Keratinocyte (primary cell): ENCODE data around the gene CSK. TPM values are rescaled to one million over a fixed set of nuclear protein-coding genes. Genes with fewer than 3 reads are reported as not detected.

Experiments
- DNase-seq: peaks from one replicate; pipeline ENCODE4 v3.0.0-alpha.2; 2011; ENCODE audit warnings: low read depth, missing footprints, low spot score
- FAIRE-seq: peaks from 2 replicates; lab custom pipeline; 2011; peaks lifted over from hg19 to GRCh38; lab: Jason Lieb, UNC
- H2AFZ ChIP-seq: 2 replicates; pipeline ENCODE4 v1.6.0; 2012; ENCODE audit warnings: low read length, control low read depth, inconsistent platforms; ENCODE audit not compliant: control insufficient read depth
- H3K27ac ChIP-seq: 2 replicates; pipeline ENCODE4 v1.5.1; 2011; ENCODE audit warnings: low read length; ENCODE audit not compliant: control insufficient read depth, insufficient read depth
- H3K27me3 ChIP-seq: 3 replicates; pipeline ENCODE4 v1.6.0; 2011; ENCODE audit warnings: low read length; ENCODE audit not compliant: control insufficient read depth, insufficient read depth; ENCODE audit errors: extremely low read depth
- H3K36me3 ChIP-seq, 2 experiments: 2 replicates in 1 of 2; 3 replicates in 1 of 2; pipeline ENCODE4 v1.5.1; 2011; ENCODE audit warnings: low read length in 2 of 2, mild to moderate bottlenecking in 1 of 2; ENCODE audit not compliant: control insufficient read depth in 2 of 2, insufficient read depth in 2 of 2; ENCODE audit errors: extremely low read depth in 1 of 2
- H3K4me1 ChIP-seq: 3 replicates; pipeline ENCODE4 v1.5.1; 2011; ENCODE audit warnings: low read length; ENCODE audit not compliant: control insufficient read depth, insufficient read depth; ENCODE audit errors: extremely low read depth
- H3K4me2 ChIP-seq: 3 replicates; pipeline ENCODE4 v1.6.0; 2011; ENCODE audit warnings: low read depth, low read length; ENCODE audit not compliant: control insufficient read depth, insufficient read depth; ENCODE audit errors: extremely low read depth
- H3K4me3 ChIP-seq, 3 experiments: fragments of 200-600 bp in 1 of 3; sonication (generic) in 1 of 3; 2 replicates in 2 of 3; 3 replicates in 1 of 3; pipeline ENCODE4 v1.5.1; 2011 to 2016; ENCODE audit warnings: low read length in 3 of 3, mild to moderate bottlenecking in 3 of 3, control low read depth in 2 of 3, inconsistent platforms in 1 of 3, low read depth in 1 of 3, mixed read lengths in 1 of 3, mixed run types in 1 of 3, moderate library complexity in 1 of 3; ENCODE audit not compliant: control insufficient read depth in 2 of 3, insufficient read depth in 2 of 3; ENCODE audit errors: extremely low read depth in 1 of 3
- H3K79me2 ChIP-seq: 2 replicates; pipeline ENCODE4 v1.6.0; 2012; ENCODE audit warnings: low read length; ENCODE audit not compliant: control insufficient read depth, insufficient read depth
- H3K9ac ChIP-seq: 3 replicates; pipeline ENCODE4 v1.6.0; 2011; ENCODE audit warnings: low read length; ENCODE audit not compliant: control insufficient read depth, insufficient read depth; ENCODE audit errors: extremely low read depth
- H3K9me1 ChIP-seq: 3 replicates; pipeline ENCODE4 v1.6.0; 2011; ENCODE audit warnings: low read length; ENCODE audit not compliant: control insufficient read depth, insufficient read depth; ENCODE audit errors: extremely low read depth
- H3K9me3 ChIP-seq: 2 replicates; pipeline ENCODE4 v1.5.1; 2012; ENCODE audit warnings: low read depth, low read length; ENCODE audit not compliant: control insufficient read depth
- H4K20me1 ChIP-seq: 3 replicates; pipeline ENCODE4 v1.6.0; 2011; ENCODE audit warnings: low read length; ENCODE audit not compliant: control insufficient read depth, insufficient read depth; ENCODE audit errors: extremely low read depth
- EZH2 ChIP-seq: IDR thresholded peaks from one replicate; pipeline ENCODE4 v1.6.1; 2012; ENCODE audit warnings: inconsistent platforms, mild to moderate bottlenecking, low read length, moderate library complexity
- dilution Hi-C: fragments of 300-500 bp; cut with MboI; formaldehyde crosslinking; loops from one replicate; pipeline ENCODE4 v1.7.0; 2020; ENCODE audit warnings: low sequenced_read_pairs; ENCODE audit not compliant: extremely low pct_ligation_motif_present
- polyA plus RNA-seq, 5 experiments: library from polyadenylated mRNA; depleted of rRNA in 3 of 5; stranded (reverse) in 3 of 5; stranded (forward) in 1 of 5; unstranded in 1 of 5; fragments of >200 nt; gene quantifications; 1 replicate in 1 of 5; 2 replicates in 3 of 5; 3 replicates in 1 of 5; pipeline versions ENCODE4 v1.2.1 to v1.2.3, GENCODE V29; 2011 to 2012; ENCODE audit warnings: missing spikeins in 2 of 5, low read depth in 1 of 5, low replicate concordance in 1 of 5
- TF ChIP-seq, protein P1 (sequence below), 3 experiments: IDR thresholded peaks in 1 of 3; conservative IDR thresholded peaks in 1 of 3; optimal IDR thresholded peaks in 1 of 3; 2 replicates in 2 of 3; 3 replicates in 1 of 3; pipeline versions ENCODE3 to v1.5.1; 2011; ENCODE audit warnings: low read length in 3 of 3, mild to moderate bottlenecking in 3 of 3, moderate library complexity in 2 of 3, control low read depth in 1 of 3, inconsistent platforms in 1 of 3; ENCODE audit not compliant: insufficient read depth in 2 of 3; ENCODE audit errors: extremely low read depth in 1 of 3

Gene CSK
- polyA plus RNA-seq, 1 donor (not counting 4 experiments of a cell fraction or from before 2014, with no cell fraction given), result 17.2 TPM

DNA sequence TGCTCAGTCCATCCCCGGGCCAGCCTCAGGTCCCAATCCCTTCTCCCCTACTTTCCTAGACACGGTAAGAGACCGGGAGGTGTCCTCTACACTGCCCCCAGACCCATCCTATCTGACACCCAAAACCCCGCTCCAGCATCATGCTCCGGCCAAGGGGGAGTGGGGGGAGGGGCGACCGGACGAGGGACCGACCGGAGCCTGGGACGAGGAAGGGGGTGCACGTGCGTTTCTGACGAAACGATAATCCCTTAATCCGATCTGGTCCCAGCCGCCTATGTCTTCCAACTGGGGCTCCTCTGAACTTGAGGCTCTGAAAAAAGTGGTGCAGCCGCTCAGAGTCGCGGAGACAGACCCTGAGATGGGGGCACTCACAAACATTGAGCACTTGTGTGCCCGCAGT, 45.0 kb downstream of the CSK start:
- Histone ChIP-seq H3K36me3 (no peaks in the 10 kb centered on the region), H3K4me2 (no peak overlapping the region), H3K9ac (no peak overlapping the region), H3K79me2 (no peaks in the 10 kb centered on the region), H3K27me3 (peaks cover 47% of the 10 kb centered on the region), H3K9me3 (no peaks in the 10 kb centered on the region), H3K27ac (no peak overlapping the region), H3K4me1 (no peaks in the 10 kb centered on the region), H4K20me1 (no peaks in the 10 kb centered on the region), H3K9me1 (no peaks in the 10 kb centered on the region), H3K4me3 (no peak overlapping the region), H2AFZ (no peak overlapping the region)
- FAIRE-seq (no peak), DNase-seq (no peak)
- dilution Hi-C loops, result no loop called here
- no peak for TF ChIP-seq EZH2
- TF ChIP-seq, protein P1, sequence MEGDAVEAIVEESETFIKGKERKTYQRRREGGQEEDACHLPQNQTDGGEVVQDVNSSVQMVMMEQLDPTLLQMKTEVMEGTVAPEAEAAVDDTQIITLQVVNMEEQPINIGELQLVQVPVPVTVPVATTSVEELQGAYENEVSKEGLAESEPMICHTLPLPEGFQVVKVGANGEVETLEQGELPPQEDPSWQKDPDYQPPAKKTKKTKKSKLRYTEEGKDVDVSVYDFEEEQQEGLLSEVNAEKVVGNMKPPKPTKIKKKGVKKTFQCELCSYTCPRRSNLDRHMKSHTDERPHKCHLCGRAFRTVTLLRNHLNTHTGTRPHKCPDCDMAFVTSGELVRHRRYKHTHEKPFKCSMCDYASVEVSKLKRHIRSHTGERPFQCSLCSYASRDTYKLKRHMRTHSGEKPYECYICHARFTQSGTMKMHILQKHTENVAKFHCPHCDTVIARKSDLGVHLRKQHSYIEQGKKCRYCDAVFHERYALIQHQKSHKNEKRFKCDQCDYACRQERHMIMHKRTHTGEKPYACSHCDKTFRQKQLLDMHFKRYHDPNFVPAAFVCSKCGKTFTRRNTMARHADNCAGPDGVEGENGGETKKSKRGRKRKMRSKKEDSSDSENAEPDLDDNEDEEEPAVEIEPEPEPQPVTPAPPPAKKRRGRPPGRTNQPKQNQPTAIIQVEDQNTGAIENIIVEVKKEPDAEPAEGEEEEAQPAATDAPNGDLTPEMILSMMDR (optimal IDR thresholded peaks at IDR 0.05 in 1 of 3, IDR thresholded peaks at IDR 0.05 in 1 of 3, conservative IDR thresholded peaks at IDR 0.05 in 1 of 3; ENCODE audit: extremely low read depth in 1 of 3, insufficient read depth in 2 of 3, low read length in 3 of 3), result no peak

DNA sequence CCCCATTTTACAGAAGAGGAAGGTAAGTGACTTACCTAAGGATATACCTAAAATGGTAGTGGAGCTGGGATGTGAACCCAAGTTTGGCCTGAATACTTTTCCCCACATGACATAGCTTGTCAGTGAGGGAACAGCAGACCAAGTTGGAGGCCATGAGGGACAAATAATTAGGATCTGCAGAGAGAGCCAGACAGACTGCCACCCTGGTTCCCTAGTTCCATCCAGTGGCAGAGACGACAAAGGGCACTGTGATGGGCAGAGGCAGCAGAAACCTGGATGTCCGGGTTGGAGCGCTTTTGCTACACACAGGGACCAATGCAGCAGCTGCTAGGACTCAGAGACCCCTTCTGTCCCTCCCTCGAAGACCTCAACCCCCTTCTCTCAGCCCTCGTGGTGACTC, 45.7 kb downstream of the CSK start:
- DNase-seq (no peak), FAIRE-seq (no peak)
- Histone ChIP-seq H3K4me2 (no peak overlapping the region), H3K4me3 (no peak overlapping the region), H3K4me1 (no peaks in the 10 kb centered on the region), H3K9me3 (no peaks in the 10 kb centered on the region), H3K36me3 (no peaks in the 10 kb centered on the region), H3K27ac (no peak overlapping the region), H3K9me1 (no peaks in the 10 kb centered on the region), H3K9ac (no peak overlapping the region), H4K20me1 (no peaks in the 10 kb centered on the region), H3K27me3 (peaks cover 47% of the 10 kb centered on the region), H2AFZ (no peak overlapping the region), H3K79me2 (no peaks in the 10 kb centered on the region)
- peak; percentile 10 for TF ChIP-seq EZH2
- TF ChIP-seq, protein P1 (optimal IDR thresholded peaks at IDR 0.05 in 1 of 3, IDR thresholded peaks at IDR 0.05 in 1 of 3, conservative IDR thresholded peaks at IDR 0.05 in 1 of 3; ENCODE audit: extremely low read depth in 1 of 3, insufficient read depth in 2 of 3, low read length in 3 of 3), result no peak
- dilution Hi-C loops, result no loop called here
